ENCODE measurements around the gene LDHB.

The LDHB gene

DNA sequence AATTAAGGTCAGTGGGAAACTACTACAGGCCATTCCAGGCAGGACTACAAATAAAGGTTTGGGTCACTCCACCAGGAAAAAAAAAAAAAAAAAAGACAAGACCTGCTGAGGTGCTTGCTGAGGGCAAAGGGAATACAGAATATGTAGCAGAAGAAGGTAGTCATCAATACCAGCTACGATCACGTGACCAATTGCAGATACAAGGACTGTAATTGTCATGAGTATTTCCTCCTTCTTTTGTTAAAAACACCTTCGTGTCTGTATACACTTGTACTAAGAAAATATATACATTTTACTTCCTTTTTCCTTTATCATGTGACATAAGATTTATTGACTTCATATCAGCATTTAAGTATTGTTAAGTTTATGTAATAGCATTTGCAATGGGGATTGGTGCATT is 72.2 kb downstream of the LDHB start:
- DNase-seq (ENCODE audit: extremely low read depth, insufficient read length), result no peak
- no peak overlapping the region for H3K4me3 ChIP-seq (replicated peaks; ENCODE audit: low read depth, low read length)
- no peak for TF ChIP-seq CTCF (IDR thresholded peaks at IDR 0.05; ENCODE audit: insufficient read depth, low read length, poor library complexity, severe bottlenecking)
- H3K36me3 ChIP-seq (ENCODE audit: control insufficient read depth, insufficient read depth, low read length), result no peaks in the 10 kb centered on the region
- H3K27me3 ChIP-seq (replicated peaks; ENCODE audit: control insufficient read depth, insufficient read depth, low read length), result no peaks in the 10 kb centered on the region
